ENCODE results near the gene RASGRF2. TPM values are rescaled to one million over a fixed set of nuclear protein-coding genes. Genes with fewer than 3 reads are reported as not detected.

The RASGRF2 gene
- total and polyA plus RNA-seq, 9 of the 15 experiments (the other 6 are each of a cell fraction or from before 2014, with no cell fraction given) = 0.01 to 0.22 (median 0.08) TPM; not detected in 2

- no TSS peak for BruUV-seq (replicated peaks)
- ATAC-seq (no peak), FAIRE-seq (no peak), DNase-seq (ENCODE audit: extremely low read depth in 1 of 4, low spot score in 3 of 4) (no peak)
- no peaks in the 10 kb centered on the region for H3K79me2 ChIP-seq (ENCODE audit: control insufficient read depth, insufficient read depth, low read length)
- ChIA-PET CTCF (ENCODE audit: low intra/inter-chr PET ratio) (no interaction called here), POLR2A (no interaction called here)
- H3K4me2 ChIP-seq (ENCODE audit: insufficient read depth, low read length) = no peak overlapping the region
- no peaks in the 10 kb centered on the region for H3K9me3 ChIP-seq (replicated peaks; ENCODE audit: control insufficient read depth, insufficient read depth, low read depth, low read length)
- 0% methylated on average over 2 of the region's 2 CpGs for WGBS (ENCODE audit: insufficient coverage, low coverage, missing lambda C conversion rate)
- H3K27me3 ChIP-seq (ENCODE audit: control insufficient read depth in 2 of 2, insufficient read depth in 2 of 2, low read length in 2 of 2) = peaks cover 5 to 19% of the 10 kb centered on the region in 2 experiments; a peak in 4 of 5 replicates
- intact Hi-C loops (cut with micrococcal nuclease) (no loop called here), in situ Hi-C loops (cut with MboI) (no loop called here)
- no peaks in the 10 kb centered on the region for H3K36me3 ChIP-seq (ENCODE audit: control insufficient read depth, insufficient read depth, low read length)
- no peak overlapping the region for H3K9ac ChIP-seq (ENCODE audit: insufficient read depth in 1 of 2, low read depth in 2 of 2, low read length in 2 of 2)
- no peaks in the 10 kb centered on the region for H3K9me1 ChIP-seq (ENCODE audit: control insufficient read depth, insufficient read depth, low read length)
- H2AFZ ChIP-seq (ENCODE audit: low read depth, low read length) = no peak overlapping the region
- no peak overlapping the region for H3K4me3 ChIP-seq
- H3K27ac ChIP-seq (ENCODE audit: extremely low read depth, low read depth, low read length) = no peak overlapping the region
- H3K4me1 ChIP-seq (replicated peaks in 1 of 2; ENCODE audit: control insufficient read depth in 2 of 2, insufficient read depth in 2 of 2, low read length in 2 of 2) = no peaks in the 10 kb centered on the region
- no peaks in the 10 kb centered on the region for H4K20me1 ChIP-seq (replicated peaks; ENCODE audit: control insufficient read depth, insufficient read depth, low read length)
- TF ChIP-seq THRB (CRISPR knock-in tag; conservative IDR thresholded peaks at IDR 0.05) = no peak
- TF ChIP-seq ZNF184 (CRISPR knock-in tag; IDR thresholded peaks at IDR 0.05) = no peak
- TF ChIP-seq MYBL2 (IDR thresholded peaks at IDR 0.05; ENCODE audit: low read depth) = no peak
- no peak for TF ChIP-seq MYBL2 (CRISPR knock-in tag; IDR thresholded peaks at IDR 0.05; ENCODE audit: borderline replicate concordance)
- TF ChIP-seq PML (IDR thresholded peaks at IDR 0.05; ENCODE audit: low read length) = no peak
- no peak for TF ChIP-seq BCOR (IDR thresholded peaks at IDR 0.05)
- TF ChIP-seq ZNF23 (CRISPR knock-in tag; IDR thresholded peaks at IDR 0.05) = no peak
- no peak for TF ChIP-seq LEF1 (IDR thresholded peaks at IDR 0.05)
- TF ChIP-seq ESRRB (CRISPR knock-in tag; IDR thresholded peaks at IDR 0.05; ENCODE audit: borderline replicate concordance) = no peak
- TF ChIP-seq MXI1 (IDR thresholded peaks at IDR 0.05; ENCODE audit: low read depth, low read length) = no peak
- no peak for TF ChIP-seq CBX5 (IDR thresholded peaks at IDR 0.05; ENCODE audit: borderline replicate concordance, low read depth)
- TF ChIP-seq ZNF398 (CRISPR knock-in tag; IDR thresholded peaks at IDR 0.05) = no peak
- TF ChIP-seq HMGN3 (IDR thresholded peaks at IDR 0.05; ENCODE audit: borderline replicate concordance, extremely low read depth, insufficient read length, low read depth, low read length) = no peak
Observed at GRCh38 chr5:81068635-81069034, 108.5 kb downstream of the RASGRF2 start.

Measured in K562 (cell line).